Midbrain (tissue), 1 donor: ENCODE measurements around the gene SLC37A2.
A peak's percentile ranks its signal among the peaks of the same experiment; 100 is the strongest.

Experiments
- DNase-seq: peaks from one replicate; lab custom pipeline; 2025; lab: John Stamatoyannopoulos, UW

Gene SLC37A2

GRCh38 chr11:125111343-125112207 lies 48.5 kb downstream of the SLC37A2 start, which contains the start of gene TMEM218:
Gene TMEM218, minus strand, starts transcription at chr11:125111626. Its CDS starts 9,385 bp downstream, at chr11:125102241.
- DNase-seq, result peak; percentile 100

- no peak for DNase-seq
Measured at GRCh38 chr11:125112208-125112604, 49.1 kb downstream of the SLC37A2 start.

DNA sequence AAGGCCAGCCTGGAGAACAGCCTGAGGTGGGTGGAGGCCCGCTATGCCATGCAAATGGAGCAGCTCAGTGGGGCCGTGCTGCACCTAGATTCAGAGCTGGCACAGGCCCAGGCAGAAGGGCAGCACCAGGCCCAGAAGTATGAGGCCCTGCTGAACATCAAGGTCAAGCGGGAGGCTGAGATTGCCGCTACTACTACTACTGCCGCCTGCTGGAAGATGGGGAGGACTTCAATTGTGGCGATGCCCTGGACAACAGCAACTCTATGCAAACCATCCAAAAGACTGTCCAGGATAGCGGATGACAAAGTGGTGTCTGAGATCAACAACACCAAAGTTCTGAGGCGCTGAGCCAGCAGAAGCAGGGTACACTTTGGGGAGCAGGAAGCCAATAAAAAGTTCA lies 51.4 kb downstream of the SLC37A2 start:
- DNase-seq, result no peak

DNA sequence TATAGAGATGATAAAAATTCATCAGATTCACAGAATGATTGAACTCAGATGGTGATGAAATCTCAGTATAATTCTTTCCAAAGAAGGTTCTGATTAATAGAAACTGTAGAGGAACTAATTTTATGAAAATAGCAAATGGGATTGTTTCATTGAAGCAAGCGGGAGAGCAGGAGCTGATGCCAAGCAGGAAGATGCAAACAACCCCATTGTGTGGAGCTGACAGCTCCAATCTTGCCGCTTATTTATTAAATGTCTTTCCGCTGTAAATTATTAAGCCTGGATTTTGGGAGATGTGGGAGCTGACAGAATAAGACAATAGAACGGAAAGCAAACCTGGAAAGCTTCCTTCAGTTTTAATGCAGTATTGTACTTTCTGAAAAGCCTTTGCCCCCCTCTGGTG lies 54.3 kb downstream of the SLC37A2 start:
- no peak for DNase-seq

GRCh38 chr11:125123194-125123946 lies 60.3 kb downstream of the SLC37A2 start:
- no peak for DNase-seq

DNA sequence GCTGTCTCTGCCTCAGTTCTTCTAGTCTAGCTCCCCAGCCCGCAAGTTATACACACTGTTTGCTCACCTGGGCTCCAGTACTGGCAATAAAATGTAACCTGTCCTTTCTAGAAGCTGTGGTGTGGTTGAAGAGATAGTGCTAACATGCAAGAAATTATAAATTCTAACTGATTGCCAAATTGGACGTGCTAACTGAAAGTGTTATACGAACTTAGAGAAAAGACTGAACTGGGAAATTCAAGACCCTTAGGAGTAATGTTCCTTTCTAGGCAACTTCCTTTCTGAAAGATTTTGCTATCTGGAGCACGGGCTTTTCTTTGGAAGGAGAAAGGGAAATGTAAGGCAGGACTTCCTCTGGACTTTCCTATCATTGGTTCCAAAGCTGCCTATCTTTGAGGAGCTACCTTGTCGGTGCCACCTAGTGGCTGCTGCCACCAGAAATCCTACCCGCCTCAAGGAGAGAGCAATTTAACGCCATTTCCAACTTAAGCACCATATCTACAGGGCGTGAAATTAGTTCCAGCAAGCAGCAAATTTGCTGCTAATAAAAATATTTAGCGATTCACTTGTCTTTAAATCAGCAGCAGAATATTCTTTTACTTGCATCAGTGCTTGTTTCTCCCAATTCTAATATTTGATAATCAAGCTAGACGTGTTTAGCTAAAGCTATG lies 61.0 kb downstream of the SLC37A2 start:
- peak; percentile 36 for DNase-seq

DNA sequence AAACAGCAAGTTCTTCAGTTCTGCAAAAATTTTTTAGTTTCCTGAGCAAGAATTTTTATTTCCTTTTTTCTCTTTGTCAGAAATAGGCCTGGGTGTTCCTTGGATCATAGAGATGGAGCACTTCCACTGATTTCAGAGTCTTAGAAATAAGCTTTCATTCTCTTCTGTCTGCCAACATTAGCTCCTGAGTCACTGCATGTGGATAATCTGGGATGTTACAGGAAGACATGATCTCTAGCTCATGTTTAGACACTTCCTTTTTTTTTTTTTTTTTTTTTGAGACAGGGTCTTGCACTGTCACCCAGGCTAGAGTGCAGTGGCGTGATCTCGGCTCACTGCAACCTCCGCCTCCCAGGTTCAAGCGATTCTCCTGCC lies 61.5 kb downstream of the SLC37A2 start:
- DNase-seq, result no peak

DNA sequence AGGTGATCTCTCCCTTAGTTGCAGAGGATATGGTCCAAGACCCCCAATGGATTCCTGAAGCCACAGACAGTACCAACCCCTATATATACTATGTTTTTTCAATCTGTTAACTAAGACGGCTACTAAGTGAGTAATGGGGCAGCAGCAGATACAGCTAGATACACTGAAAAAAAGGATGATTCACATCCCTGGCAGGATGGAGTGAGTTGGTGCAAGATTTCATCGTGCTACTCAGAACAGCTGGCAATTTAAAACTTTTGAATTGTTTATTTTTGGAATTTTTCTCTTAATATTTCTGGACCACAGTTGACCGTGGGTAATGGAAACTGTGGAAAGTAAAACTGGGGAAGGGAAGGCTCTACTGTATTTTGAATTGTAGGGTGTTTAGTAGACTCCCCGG lies 65.3 kb downstream of the SLC37A2 start:
- no peak for DNase-seq

- no peak for DNase-seq
Measured at GRCh38 chr11:125129316-125129993, 66.3 kb downstream of the SLC37A2 start.

GRCh38 chr11:125132071-125132470 lies 69.0 kb downstream of the SLC37A2 start:
- DNase-seq, result no peak

GRCh38 chr11:125132596-125132995 lies 69.5 kb downstream of the SLC37A2 start:
- DNase-seq, result no peak

DNA sequence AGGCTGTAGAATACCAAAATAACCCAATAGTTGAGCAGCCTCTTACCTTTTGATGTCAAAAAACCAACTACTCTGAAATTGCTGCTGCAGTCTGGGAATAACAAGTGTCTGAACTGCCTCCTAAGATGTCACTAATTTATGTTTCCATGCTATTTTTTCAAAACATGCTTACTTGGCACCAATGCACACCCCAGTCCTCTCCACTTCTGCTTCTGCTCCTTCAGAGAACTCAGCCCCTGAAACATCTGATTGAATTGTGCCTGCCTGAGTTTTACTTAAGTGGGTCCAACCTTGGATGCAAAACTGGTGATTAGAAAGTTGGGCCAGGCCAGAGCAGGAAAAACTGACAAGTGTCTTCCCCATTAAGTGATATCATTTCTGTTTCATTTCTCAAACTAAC lies 72.9 kb downstream of the SLC37A2 start:
- DNase-seq, result no peak

DNA sequence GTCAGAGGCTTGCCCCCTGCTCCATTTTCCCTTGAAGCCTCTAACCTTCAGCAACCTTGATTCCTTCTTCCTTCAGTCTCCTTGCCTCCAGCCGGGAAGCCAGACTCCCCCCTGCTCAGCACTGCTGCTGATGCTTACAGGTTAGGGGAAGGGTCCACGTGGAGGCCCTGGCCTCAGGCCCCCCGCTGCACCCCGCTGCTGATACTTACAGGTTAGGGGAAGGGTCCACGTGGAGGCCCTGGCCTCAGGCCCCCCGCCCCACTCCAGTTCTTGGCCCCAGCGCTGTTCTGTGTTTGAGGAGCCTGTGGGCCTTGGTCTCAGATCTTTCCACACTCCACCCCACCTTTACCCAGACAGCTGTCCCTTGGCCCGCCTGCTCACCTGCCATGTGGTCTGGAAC lies 75.9 kb downstream of the SLC37A2 start:
- no peak for DNase-seq

- no peak for DNase-seq
Measured at GRCh38 chr11:125139778-125140177, 76.7 kb downstream of the SLC37A2 start.
